HuH-7 (cell line): ENCODE data around the gene C5orf47.
A peak's percentile ranks its signal among the peaks of the same experiment; 100 is the strongest.

Experiments used
- DNase-seq: peaks from one replicate; pipeline ENCODE4 v3.0.0; 2011; ENCODE audit warnings: low spot score

C5orf47 gene

GRCh38 chr5:173970878-173971650 is 17.9 kb upstream of the C5orf47 start:
- no peak for DNase-seq

GRCh38 chr5:173971681-173972345 is 17.2 kb upstream of the C5orf47 start:
- DNase-seq: no peak

GRCh38 chr5:173972607-173972924 is 16.4 kb upstream of the C5orf47 start:
- DNase-seq: no peak

- peak; percentile 88 for DNase-seq
Observed at GRCh38 chr5:173972925-173973615, 15.9 kb upstream of the C5orf47 start.

- peak; percentile 49 for DNase-seq
Observed at GRCh38 chr5:173973616-173973969, 15.4 kb upstream of the C5orf47 start.

- no peak for DNase-seq
Observed at GRCh38 chr5:173974688-173975239, 14.2 kb upstream of the C5orf47 start.

GRCh38 chr5:173981185-173981761 is 7.7 kb upstream of the C5orf47 start:
- DNase-seq: no peak

GRCh38 chr5:173984218-173984617 is 4.8 kb upstream of the C5orf47 start:
- no peak for DNase-seq

GRCh38 chr5:173989432-173990082 is 587 bp downstream of the C5orf47 start:
- DNase-seq: no peak

- DNase-seq: no peak
Observed at GRCh38 chr5:173997331-173997730, 8.4 kb downstream of the C5orf47 start.

- no peak for DNase-seq
Observed at GRCh38 chr5:173998531-173998930, 9.6 kb downstream of the C5orf47 start.

- DNase-seq: no peak
Observed at GRCh38 chr5:174000076-174000475, 11.1 kb downstream of the C5orf47 start.

- no peak for DNase-seq
Observed at GRCh38 chr5:174003795-174004194, 14.8 kb downstream of the C5orf47 start.

- peak; percentile 28 for DNase-seq
Observed at GRCh38 chr5:174008922-174009321, 20.0 kb downstream of the C5orf47 start.

GRCh38 chr5:174010365-174010764 is 21.4 kb downstream of the C5orf47 start:
- no peak for DNase-seq

- no peak for DNase-seq
Observed at GRCh38 chr5:174011441-174011840, 22.5 kb downstream of the C5orf47 start.

- peak; percentile 43 for DNase-seq
Observed at GRCh38 chr5:174020069-174020927, 31.3 kb downstream of the C5orf47 start.

- no peak for DNase-seq
Observed at GRCh38 chr5:174020928-174021304, 31.9 kb downstream of the C5orf47 start.

- no peak for DNase-seq
Observed at GRCh38 chr5:174022384-174023095, 33.6 kb downstream of the C5orf47 start.

GRCh38 chr5:174030286-174030685 is 41.3 kb downstream of the C5orf47 start:
- DNase-seq: no peak
